ENCODE measurements around the gene CCDC6. TPM values are rescaled to one million over a fixed set of nuclear protein-coding genes. Genes with fewer than 3 reads are reported as not detected.

The CCDC6 gene
- polyA plus RNA-seq, 3 donors = 4.2 to 13.5 (median 6.2) TPM

DNA sequence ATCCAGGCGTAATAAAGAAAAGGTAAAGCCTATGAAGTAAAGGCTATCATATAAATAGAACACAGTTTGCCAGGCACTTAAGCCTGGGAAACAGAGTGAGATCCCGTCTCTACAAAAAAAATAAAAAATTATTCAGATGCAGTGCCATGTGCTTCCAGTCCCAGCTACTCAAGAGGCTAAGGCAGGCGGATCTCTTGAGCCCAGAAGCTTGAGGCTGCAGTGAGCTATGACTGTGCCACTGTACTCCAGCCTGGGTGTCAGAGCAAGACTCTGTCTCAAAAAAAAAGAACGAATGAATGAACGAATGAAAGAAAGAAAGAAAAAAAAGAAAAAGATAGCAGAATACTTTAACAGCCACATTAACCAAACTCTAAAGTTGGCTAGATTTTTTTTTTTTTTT, 85.9 kb downstream of the CCDC6 start:
- no peak overlapping the region for H3K4me2 ChIP-seq (replicated peaks; ENCODE audit: extremely low read depth, low read length, poor library complexity, severe bottlenecking)
- Mint-ChIP-seq H3K4me1 (peaks cover 13% of the 10 kb centered on the region), H3K27me3 (ENCODE audit: low read depth in 3 of 3) (no peaks in the 10 kb centered on the region), H3K4me3 (no peak overlapping the region), H3K9me3 (peaks cover 0 to 1% (median 0%) of the 10 kb centered on the region in 7 donors), H3K36me3 (peaks cover 22 to 28% of the 10 kb centered on the region in 2 donors), H3K27ac (no peak overlapping the region)
- no peaks in the 10 kb centered on the region for H3K27me3 ChIP-seq (ENCODE audit: control insufficient read depth in 2 of 2, insufficient read depth in 2 of 2, low read length in 2 of 2)
- H3K4me1 ChIP-seq (ENCODE audit: control insufficient read depth in 1 of 2, insufficient read depth in 2 of 2, low read length in 2 of 2) = peaks cover 8% of the 10 kb centered on the region in 2 donors
- peaks cover 4% of the 10 kb centered on the region for H3K79me2 ChIP-seq (ENCODE audit: insufficient read depth, low read length)
- peaks cover 0 to 19% of the 10 kb centered on the region in 2 donors for H3K36me3 ChIP-seq (replicated peaks in 1 of 2; ENCODE audit: control insufficient read depth in 1 of 2, insufficient read depth in 2 of 2, low read length in 2 of 2)
- no peak overlapping the region for H3K4me3 ChIP-seq (replicated peaks in 1 of 3; ENCODE audit: low read depth in 2 of 3, low read length in 3 of 3)
- peaks cover 51% of the 10 kb centered on the region for H4K20me1 ChIP-seq (ENCODE audit: insufficient read depth, low read length)
- no peak for DNase-seq
- 100% methylated on average over 2 of the region's 5 CpGs for WGBS (ENCODE audit: insufficient coverage)
- no peak overlapping the region for H3K9ac ChIP-seq (ENCODE audit: insufficient read depth, low read length, poor library complexity, severe bottlenecking)
- H3K27ac ChIP-seq (ENCODE audit: low read depth in 1 of 2, low read length in 2 of 2) = no peak overlapping the region
- no peaks in the 10 kb centered on the region for H3K9me3 ChIP-seq (replicated peaks in 1 of 2; ENCODE audit: control insufficient read depth in 1 of 2, insufficient read depth in 1 of 2, low read length in 2 of 2)
- intact Hi-C loops (cut with micrococcal nuclease) = no loop called here
- no peak overlapping the region for H2AFZ ChIP-seq (ENCODE audit: insufficient read depth, low read depth, low read length, poor library complexity, severe bottlenecking)
- TF ChIP-seq, protein P1, sequence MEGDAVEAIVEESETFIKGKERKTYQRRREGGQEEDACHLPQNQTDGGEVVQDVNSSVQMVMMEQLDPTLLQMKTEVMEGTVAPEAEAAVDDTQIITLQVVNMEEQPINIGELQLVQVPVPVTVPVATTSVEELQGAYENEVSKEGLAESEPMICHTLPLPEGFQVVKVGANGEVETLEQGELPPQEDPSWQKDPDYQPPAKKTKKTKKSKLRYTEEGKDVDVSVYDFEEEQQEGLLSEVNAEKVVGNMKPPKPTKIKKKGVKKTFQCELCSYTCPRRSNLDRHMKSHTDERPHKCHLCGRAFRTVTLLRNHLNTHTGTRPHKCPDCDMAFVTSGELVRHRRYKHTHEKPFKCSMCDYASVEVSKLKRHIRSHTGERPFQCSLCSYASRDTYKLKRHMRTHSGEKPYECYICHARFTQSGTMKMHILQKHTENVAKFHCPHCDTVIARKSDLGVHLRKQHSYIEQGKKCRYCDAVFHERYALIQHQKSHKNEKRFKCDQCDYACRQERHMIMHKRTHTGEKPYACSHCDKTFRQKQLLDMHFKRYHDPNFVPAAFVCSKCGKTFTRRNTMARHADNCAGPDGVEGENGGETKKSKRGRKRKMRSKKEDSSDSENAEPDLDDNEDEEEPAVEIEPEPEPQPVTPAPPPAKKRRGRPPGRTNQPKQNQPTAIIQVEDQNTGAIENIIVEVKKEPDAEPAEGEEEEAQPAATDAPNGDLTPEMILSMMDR (IDR thresholded peaks at IDR 0.05) = no peak

DNA sequence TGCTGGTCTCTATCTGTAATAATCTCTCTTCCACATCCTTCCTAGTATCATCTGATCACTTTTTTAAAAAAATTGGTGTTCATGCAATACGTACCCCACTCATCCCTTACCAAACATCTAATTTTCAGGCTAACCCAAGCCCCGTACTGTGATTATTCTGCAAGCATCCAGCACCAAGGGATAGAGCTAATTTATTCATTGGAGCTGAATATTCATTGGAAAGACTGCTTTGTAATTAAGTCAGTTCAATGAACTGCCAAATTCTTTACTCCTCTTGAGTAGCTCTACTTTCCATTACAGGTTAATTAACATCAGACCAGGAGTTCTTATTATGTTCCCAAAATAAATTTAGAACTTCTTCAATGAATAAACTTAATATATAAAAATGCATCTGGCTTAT, 86.7 kb downstream of the CCDC6 start:
- peaks cover 4% of the 10 kb centered on the region for H3K79me2 ChIP-seq (ENCODE audit: insufficient read depth, low read length)
- peaks cover 1 to 14% of the 10 kb centered on the region in 2 donors for H3K36me3 ChIP-seq (replicated peaks in 1 of 2; ENCODE audit: control insufficient read depth in 1 of 2, insufficient read depth in 2 of 2, low read length in 2 of 2)
- Mint-ChIP-seq H3K4me3 (no peak overlapping the region), H3K36me3 (peaks cover 20 to 22% of the 10 kb centered on the region in 2 donors), H3K27ac (no peak overlapping the region), H3K4me1 (peaks cover 13% of the 10 kb centered on the region), H3K27me3 (ENCODE audit: low read depth in 3 of 3) (no peaks in the 10 kb centered on the region), H3K9me3 (peaks cover 0 to 1% (median 0%) of the 10 kb centered on the region in 7 donors)
- H3K9me3 ChIP-seq (replicated peaks in 1 of 2; ENCODE audit: control insufficient read depth in 1 of 2, insufficient read depth in 1 of 2, low read length in 2 of 2) = no peaks in the 10 kb centered on the region
- H3K27me3 ChIP-seq (ENCODE audit: control insufficient read depth in 2 of 2, insufficient read depth in 2 of 2, low read length in 2 of 2) = no peaks in the 10 kb centered on the region
- no peak overlapping the region for H3K27ac ChIP-seq (ENCODE audit: low read depth in 1 of 2, low read length in 2 of 2)
- no peak overlapping the region for H3K4me2 ChIP-seq (replicated peaks; ENCODE audit: extremely low read depth, low read length, poor library complexity, severe bottlenecking)
- no peak for DNase-seq
- H3K4me1 ChIP-seq (ENCODE audit: control insufficient read depth in 1 of 2, insufficient read depth in 2 of 2, low read length in 2 of 2) = peaks cover 8% of the 10 kb centered on the region in 2 donors
- TF ChIP-seq, protein P1 (IDR thresholded peaks at IDR 0.05) = no peak
- H3K9ac ChIP-seq (ENCODE audit: insufficient read depth, low read length, poor library complexity, severe bottlenecking) = no peak overlapping the region
- H2AFZ ChIP-seq (ENCODE audit: insufficient read depth, low read depth, low read length, poor library complexity, severe bottlenecking) = no peak overlapping the region
- H4K20me1 ChIP-seq (ENCODE audit: insufficient read depth, low read length) = peaks cover 51% of the 10 kb centered on the region
- intact Hi-C loops (cut with micrococcal nuclease) = no loop called here
- no peak overlapping the region for H3K4me3 ChIP-seq (replicated peaks in 1 of 3; ENCODE audit: low read depth in 2 of 3, low read length in 3 of 3)
- no CpG with 5 or more reads among the region's 2 CpGs for WGBS (ENCODE audit: insufficient coverage)
